MM.1S (cell line): ENCODE measurements around the gene SYTL3.

ENCODE experiments used
- DNase-seq: peaks from one replicate; pipeline ENCODE4 v3.0.0-alpha.2; 2015
- H2AFZ ChIP-seq: fragments of 300-600 bp; sonication (generic); 2 replicates; pipeline ENCODE4 v1.6.0; 2016; ENCODE audit warnings: antibody characterized with exemption, low read length
- H3F3A ChIP-seq: fragments of 300-600 bp; sonication (generic); 2 replicates; pipeline ENCODE4 v1.6.1; 2016; ENCODE audit warnings: mild to moderate bottlenecking, antibody characterized with exemption, low read length, moderate library complexity, mixed read lengths; ENCODE audit not compliant: insufficient read depth
- H3K27ac ChIP-seq: fragments of 300-600 bp; sonication (generic); 2 replicates; pipeline ENCODE4 v1.5.1; 2016; ENCODE audit warnings: mild to moderate bottlenecking, low read length
- H3K27me3 ChIP-seq: fragments of 300-600 bp; sonication (generic); replicated peaks from 2 replicates; pipeline ENCODE4 v1.6.0; 2016; ENCODE audit warnings: low read length; ENCODE audit not compliant: insufficient read depth
- H3K36me3 ChIP-seq: fragments of 300-600 bp; sonication (generic); replicated peaks from 2 replicates; pipeline ENCODE4 v1.6.1; 2016; ENCODE audit warnings: mild to moderate bottlenecking, low read length, mixed read lengths; ENCODE audit not compliant: insufficient read depth
- H3K4me1 ChIP-seq: fragments of 300-600 bp; sonication (generic); 2 replicates; pipeline ENCODE4 v1.6.1; 2016; ENCODE audit warnings: low read length, mixed read lengths
- H3K4me2 ChIP-seq: fragments of 300-600 bp; sonication (generic); 2 replicates; pipeline ENCODE4 v1.6.0; 2016; ENCODE audit warnings: low read depth, low read length
- H3K4me3 ChIP-seq: fragments of 300-600 bp; sonication (generic); 2 replicates; pipeline ENCODE4 v1.5.1; 2016; ENCODE audit warnings: low read length, mixed read lengths
- H3K79me2 ChIP-seq: fragments of 300-600 bp; sonication (generic); 2 replicates; pipeline ENCODE4 v1.6.1; 2016; ENCODE audit warnings: mixed run types, low read length, mixed read lengths
- H3K9ac ChIP-seq: fragments of 300-600 bp; sonication (generic); 2 replicates; pipeline ENCODE4 v1.6.1; 2016; ENCODE audit warnings: low read length, mixed read lengths
- H3K9me2 ChIP-seq: fragments of 300-600 bp; sonication (generic); replicated peaks from 2 replicates; pipeline ENCODE4 v1.6.1; 2016; ENCODE audit warnings: mild to moderate bottlenecking, low read length, mixed read lengths; ENCODE audit not compliant: insufficient read depth
- H3K9me3 ChIP-seq: fragments of 300-600 bp; sonication (generic); replicated peaks from 2 replicates; pipeline ENCODE4 v1.6.1; 2016; ENCODE audit warnings: mild to moderate bottlenecking, low read length, mixed read lengths; ENCODE audit not compliant: insufficient read depth
- H4K20me1 ChIP-seq: fragments of 300-600 bp; sonication (generic); 2 replicates; pipeline ENCODE4 v1.6.1; 2016; ENCODE audit warnings: mild to moderate bottlenecking, low read length, moderate library complexity, mixed read lengths; ENCODE audit not compliant: insufficient read depth
- CTCF ChIP-seq: fragments of 300-600 bp; sonication (generic); IDR thresholded peaks from 2 replicates; pipeline ENCODE4 v1.5.1; 2016; ENCODE audit warnings: antibody characterized with exemption, low read length, mixed read lengths
- EZH2 ChIP-seq: fragments of 300-600 bp; sonication (generic); optimal IDR thresholded peaks from 2 replicates; pipeline ENCODE3; 2017; ENCODE audit warnings: low read depth, mild to moderate bottlenecking, antibody characterized with exemption, low read length, mixed read lengths
- EZH2phosphoT487 ChIP-seq: fragments of 300-600 bp; sonication (generic); IDR thresholded peaks from 2 replicates; pipeline ENCODE4 v1.6.1; 2018; ENCODE audit warnings: antibody characterized with exemption, low read length

SYTL3 gene

GRCh38 chr6:158772172-158772571 lies 122.3 kb downstream of the SYTL3 start:
- TF ChIP-seq CTCF (no peak), EZH2 (no peak), EZH2phosphoT487 (no peak)
- Histone ChIP-seq H3K4me3 (no peak overlapping the region), H2AFZ (no peak overlapping the region), H4K20me1 (no peaks in the 10 kb centered on the region; the same call in 1 of the 2 replicates), H3K9me2 (no peaks in the 10 kb centered on the region), H3K79me2 (peaks cover 1% of the 10 kb centered on the region), H3F3A (no peaks in the 10 kb centered on the region), H3K27me3 (no peaks in the 10 kb centered on the region), H3K4me1 (no peaks in the 10 kb centered on the region), H3K9me3 (no peaks in the 10 kb centered on the region), H3K4me2 (no peak overlapping the region), H3K9ac (no peak overlapping the region), H3K36me3 (no peaks in the 10 kb centered on the region), H3K27ac (no peak overlapping the region)
- DNase-seq = no peak

- no peak overlapping the region for H3K9ac ChIP-seq
- TF ChIP-seq EZH2phosphoT487 (no peak), CTCF (no peak)
- no peak overlapping the region for H2AFZ ChIP-seq
- H3K79me2 ChIP-seq = peaks cover 8% of the 10 kb centered on the region
- no peak for DNase-seq
- no peaks in the 10 kb centered on the region; the same call in 1 of the 2 replicates for H4K20me1 ChIP-seq
- no peak overlapping the region for H3K4me3 ChIP-seq
- H3K4me2 ChIP-seq = no peak overlapping the region
- no peak overlapping the region for H3K27ac ChIP-seq
- H3K9me3 ChIP-seq = no peaks in the 10 kb centered on the region
- no peaks in the 10 kb centered on the region for H3K36me3 ChIP-seq
- no peaks in the 10 kb centered on the region for H3K27me3 ChIP-seq
- no peaks in the 10 kb centered on the region for H3F3A ChIP-seq
- H3K4me1 ChIP-seq = no peaks in the 10 kb centered on the region
- H3K9me2 ChIP-seq = no peaks in the 10 kb centered on the region
Observed at GRCh38 chr6:158772851-158773371, 123.1 kb downstream of the SYTL3 start.

GRCh38 chr6:158773581-158774449 lies 124.0 kb downstream of the SYTL3 start:
- DNase-seq = no peak
- Histone ChIP-seq H3K9me3 (no peaks in the 10 kb centered on the region), H3K9me2 (no peaks in the 10 kb centered on the region), H3F3A (no peaks in the 10 kb centered on the region), H3K27ac (no peak overlapping the region), H3K36me3 (no peaks in the 10 kb centered on the region), H3K4me3 (no peak overlapping the region), H3K79me2 (peaks cover 15% of the 10 kb centered on the region), H3K4me2 (no peak overlapping the region), H2AFZ (no peak overlapping the region), H4K20me1 (no peaks in the 10 kb centered on the region; the same call in 1 of the 2 replicates), H3K27me3 (no peaks in the 10 kb centered on the region), H3K9ac (no peak overlapping the region), H3K4me1 (no peaks in the 10 kb centered on the region)
- no peak for TF ChIP-seq CTCF
- TF ChIP-seq EZH2 = no peak
- TF ChIP-seq EZH2phosphoT487 = no peak
